NCI-H774 (cell line): Measurements from ENCODE around the gene FABP6.

Experiments
- DNase-seq: peaks from one replicate; lab custom pipeline; 2025; lab: John Stamatoyannopoulos, UW

Gene FABP6

GRCh38 chr5:160262151-160263074, 33.1 kb downstream of the FABP6 start:
- DNase-seq: no peak

DNA sequence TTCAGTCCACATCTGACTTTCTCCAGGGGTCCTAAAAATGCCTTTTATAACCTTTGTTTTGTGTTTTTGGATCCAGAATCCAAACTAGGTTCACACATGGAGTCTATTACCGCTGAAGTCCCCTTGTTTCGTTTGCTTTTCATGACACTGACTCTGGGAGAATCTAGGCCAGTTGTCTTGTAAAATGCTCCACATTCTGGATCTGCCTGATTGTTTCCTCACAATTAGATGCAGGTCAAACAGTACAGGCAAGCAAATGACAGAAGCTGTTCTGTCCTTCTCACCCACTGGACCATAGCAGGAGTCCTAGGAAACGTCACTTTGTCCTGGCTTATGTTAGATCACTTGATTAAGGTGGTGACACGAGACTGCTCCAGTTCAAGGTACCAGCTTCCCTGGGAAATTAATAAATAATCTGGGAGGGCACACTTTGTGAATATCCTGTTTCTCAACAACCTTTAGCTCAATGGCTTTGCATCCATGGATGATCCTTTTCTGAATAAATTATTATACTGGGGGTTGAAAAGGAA, 34.1 kb downstream of the FABP6 start:
- no peak for DNase-seq

DNA sequence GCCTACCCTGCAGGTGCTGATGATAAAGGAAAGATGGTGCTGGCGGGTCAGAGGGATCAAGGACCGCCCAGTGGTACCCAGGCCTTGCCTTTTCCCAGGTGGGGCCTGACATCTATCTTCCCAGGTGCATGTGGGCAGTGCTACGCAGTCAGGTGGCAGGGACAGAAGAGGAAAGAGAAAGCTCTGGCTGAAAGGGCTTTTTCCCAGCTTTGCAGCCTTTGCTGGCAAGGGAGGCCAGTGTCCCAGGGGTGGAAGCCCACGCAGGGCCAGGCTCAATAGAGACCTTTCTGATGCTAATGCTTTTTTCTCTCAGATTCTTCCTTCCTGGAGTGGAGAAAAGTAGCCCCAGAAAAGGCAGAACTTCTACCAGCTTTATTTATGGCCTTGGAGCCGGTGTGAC, 36.7 kb downstream of the FABP6 start:
- DNase-seq: no peak

DNA sequence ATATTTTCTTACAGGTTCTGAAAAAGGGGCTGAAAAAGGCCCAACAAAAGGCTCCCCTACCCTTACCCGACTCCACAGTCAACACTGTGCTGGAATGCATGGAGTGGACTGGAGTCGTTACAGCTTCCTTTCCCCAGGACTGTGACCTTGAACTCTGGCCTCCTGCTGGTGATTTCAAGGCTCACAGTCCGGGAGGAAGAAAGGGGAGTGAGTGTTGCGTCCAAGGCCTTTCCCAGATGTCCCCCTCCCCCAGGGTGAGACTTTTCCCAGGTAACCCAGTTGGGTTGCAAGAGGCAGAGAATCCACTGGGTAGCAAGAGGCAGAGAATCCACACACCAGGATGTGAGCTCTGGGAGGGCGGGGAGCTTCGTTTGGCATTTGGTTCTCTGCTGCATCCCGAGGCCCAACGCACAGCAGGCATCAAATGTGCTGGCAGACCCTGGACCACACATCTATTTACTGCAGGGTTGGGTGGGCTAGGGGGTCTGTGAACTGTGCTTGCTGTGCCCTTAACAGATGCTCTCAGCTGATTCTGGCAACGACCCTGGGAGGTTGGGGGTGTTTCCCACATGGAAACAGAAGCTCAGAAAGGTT, 37.5 kb downstream of the FABP6 start:
- no peak for DNase-seq

GRCh38 chr5:160268121-160268520, 38.8 kb downstream of the FABP6 start:
- DNase-seq: no peak

GRCh38 chr5:160269017-160269416, 39.7 kb downstream of the FABP6 start:
- DNase-seq: peak; percentile 38

DNA sequence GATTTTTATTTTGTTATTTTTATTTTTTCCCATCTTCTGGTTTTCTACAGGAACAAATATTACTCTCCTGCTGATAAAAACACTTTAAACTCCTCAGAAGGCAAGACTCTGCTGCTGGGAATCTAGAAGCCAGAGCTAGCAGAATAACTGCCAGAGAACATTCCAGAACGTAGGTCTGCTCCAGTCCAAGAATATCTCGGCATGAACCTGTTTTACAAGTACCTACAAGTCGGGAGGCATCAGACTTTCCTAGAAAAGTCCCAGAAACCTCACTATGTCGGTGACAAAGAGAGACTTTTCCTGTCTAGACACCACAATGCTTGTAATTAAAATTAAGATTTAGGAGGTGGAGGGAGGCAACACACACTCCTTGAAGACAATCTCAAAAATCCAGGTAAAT, 41.4 kb downstream of the FABP6 start:
- DNase-seq: no peak

DNA sequence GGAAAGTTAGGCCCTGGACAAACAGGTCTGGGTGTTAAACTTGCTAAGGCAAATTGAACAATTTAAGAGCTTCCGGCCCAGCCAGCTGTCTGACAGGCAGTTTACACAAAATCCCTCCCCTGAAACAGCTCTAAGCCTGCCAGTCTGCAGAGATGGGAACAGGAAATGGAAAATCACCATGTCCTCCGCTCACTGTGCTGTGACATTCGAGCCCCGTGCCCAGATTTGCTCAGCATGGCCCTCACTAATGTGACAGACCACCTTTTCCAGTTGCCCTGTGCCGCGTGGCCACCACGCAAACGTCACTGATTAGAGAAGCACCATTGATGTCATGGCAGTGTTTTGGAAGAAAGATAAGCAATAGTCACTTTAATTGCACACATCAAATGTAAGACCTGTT, 42.1 kb downstream of the FABP6 start:
- DNase-seq: peak; percentile 33

DNA sequence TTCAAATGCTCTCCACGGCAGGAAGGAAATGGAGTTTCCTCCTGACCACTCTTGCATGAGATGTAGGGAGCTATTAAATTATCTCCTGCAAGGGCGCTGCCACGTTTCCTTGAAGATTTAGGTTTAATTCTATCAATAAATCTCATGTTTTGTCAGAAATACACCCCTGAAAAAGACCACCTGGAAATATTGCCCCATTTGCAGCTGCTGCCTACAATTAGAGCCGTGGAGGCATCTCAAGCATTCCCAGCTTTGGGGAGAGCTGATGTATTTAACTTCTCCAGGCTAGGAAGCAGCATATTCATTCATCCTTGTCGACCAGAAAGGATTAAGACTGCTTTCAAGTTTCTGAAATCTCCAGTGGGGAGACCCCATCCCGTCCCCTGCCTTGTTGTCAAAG, 42.5 kb downstream of the FABP6 start:
- DNase-seq: no peak

DNA sequence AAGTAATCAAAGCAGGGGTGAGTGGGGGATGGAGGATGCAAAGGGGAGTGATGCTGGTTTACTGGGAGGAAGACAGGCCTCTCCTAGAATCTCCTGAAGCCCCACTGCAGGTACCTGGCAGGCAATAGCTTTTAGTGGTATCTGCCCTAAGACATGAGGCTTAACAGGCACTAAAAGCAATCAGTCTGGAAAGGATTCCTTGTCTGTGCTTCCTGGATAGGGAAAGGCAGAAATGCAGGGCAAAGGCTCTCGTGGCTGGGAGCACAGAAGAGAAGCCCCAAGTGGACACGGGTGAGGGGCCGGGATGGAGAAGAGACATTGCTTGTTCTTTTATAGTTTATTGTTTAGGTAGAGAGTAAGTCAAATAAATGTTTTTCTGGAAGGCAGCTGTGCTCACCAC, 43.0 kb downstream of the FABP6 start:
- DNase-seq: no peak

DNA sequence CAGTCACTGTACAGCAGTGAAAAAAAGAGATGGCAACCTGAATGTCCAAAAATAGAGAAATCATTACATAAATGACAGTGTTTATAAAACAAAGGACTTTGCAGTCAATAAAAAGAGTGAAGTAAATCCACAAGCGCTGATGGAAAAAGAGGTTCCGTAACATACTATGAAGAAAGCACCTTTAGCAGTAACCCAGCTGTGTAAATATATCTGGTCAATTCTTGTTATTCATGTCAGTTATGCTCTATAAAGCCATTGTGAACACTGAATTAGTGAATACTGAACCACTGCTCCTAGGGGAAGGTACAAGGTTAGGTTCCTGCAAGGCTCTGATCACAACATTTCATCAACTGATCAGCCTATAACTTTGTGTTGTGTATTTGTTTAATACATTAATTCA, 43.6 kb downstream of the FABP6 start:
- peak; percentile 38 for DNase-seq

- DNase-seq: no peak
Observed at GRCh38 chr5:160274483-160274931, 45.2 kb downstream of the FABP6 start.

DNA sequence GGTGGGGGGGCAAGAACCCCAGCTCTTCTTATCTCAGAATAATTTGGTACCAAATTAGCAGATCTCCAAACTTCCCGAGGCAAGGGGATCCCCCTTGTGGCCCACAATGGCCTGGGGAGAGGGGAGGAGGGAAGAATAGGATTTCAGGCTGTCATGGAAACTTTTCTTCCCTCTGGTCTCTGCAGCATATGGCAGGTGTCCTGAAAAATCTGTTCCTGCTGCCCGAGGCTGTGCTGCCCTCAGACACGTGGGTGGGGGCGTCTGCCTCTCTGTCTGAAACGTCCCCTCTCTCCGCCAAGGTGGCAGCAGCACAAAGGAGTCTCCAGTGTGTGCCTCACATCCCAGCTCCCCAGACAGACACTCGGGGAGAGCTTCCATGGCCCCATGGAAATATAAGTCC, 49.0 kb downstream of the FABP6 start:
- DNase-seq: no peak

DNA sequence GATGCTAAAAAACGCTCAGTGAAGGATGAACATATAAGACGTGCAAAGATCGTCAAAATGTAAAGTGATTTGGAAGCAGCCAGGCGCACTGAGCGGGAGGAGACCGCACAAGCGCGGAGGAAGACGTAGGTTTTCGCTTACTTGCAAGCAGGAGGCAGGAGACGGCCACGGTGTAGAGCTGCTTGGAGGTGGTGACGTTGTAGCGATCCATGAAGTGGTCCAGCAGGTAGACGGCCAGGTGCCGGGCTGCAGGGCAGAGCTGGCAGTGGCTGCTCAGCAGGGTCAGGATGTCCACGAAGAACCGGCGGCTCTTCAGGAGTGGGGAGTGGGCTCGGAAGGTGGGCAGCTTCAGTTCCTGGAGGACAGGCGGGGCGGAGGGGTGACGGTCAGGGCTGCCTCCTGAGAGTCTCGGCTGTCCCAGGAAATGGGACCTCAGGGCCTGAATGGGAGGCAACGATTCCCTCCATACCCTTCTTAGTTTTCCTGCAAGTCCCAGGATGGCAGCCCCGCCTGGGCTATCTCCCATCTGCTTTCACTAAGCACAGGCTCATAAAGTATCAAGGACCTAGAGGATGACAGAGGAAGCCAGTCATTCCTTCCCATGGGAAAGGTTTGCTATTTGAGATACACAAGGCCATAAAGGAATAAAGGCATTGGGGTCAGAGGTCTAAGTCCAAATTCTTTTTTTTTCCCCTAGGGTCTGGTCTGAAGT, 51.2 kb downstream of the FABP6 start:
- DNase-seq: no peak

DNA sequence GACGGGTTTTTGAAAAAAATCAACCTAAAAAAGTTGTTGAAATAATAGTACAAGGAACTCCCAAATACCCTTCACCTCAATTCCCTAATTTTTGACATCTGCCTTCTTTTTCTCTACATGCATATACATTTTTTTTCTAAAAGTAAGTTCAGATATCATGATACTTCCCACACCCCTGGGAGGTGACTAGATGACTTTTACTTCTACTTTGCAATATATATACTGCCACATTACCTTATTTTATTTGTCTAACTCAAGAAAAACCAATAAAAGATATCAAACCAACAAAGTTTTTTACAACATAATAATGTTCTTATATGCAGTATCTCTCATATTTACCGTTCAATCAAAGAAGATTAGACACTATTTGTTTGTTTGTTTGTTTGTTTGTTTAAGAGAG, 52.0 kb downstream of the FABP6 start:
- no peak for DNase-seq

GRCh38 chr5:160284291-160284873, 55.1 kb downstream of the FABP6 start:
- DNase-seq: no peak

GRCh38 chr5:160285316-160285715, 56.0 kb downstream of the FABP6 start:
- DNase-seq: no peak

GRCh38 chr5:160286947-160287346, 57.6 kb downstream of the FABP6 start:
- no peak for DNase-seq

GRCh38 chr5:160287378-160288051, 58.2 kb downstream of the FABP6 start:
- DNase-seq: peak; percentile 73
